CD14-positive monocyte (primary cell): ENCODE results near the gene TMEM214. TPM values are rescaled to one million over a fixed set of nuclear protein-coding genes. Genes with fewer than 3 reads are reported as not detected.
A peak's percentile ranks its signal among the peaks of the same experiment; 100 is the strongest.

Experiments used
- DNase-seq, 3 donors: peaks; one replicate each; pipeline ENCODE4 v3.0.0-alpha.2; 2011 to 2022
- H2AFZ ChIP-seq: 2 replicates; pipeline ENCODE4 v1.6.0; 2012; ENCODE audit warnings: mild to moderate bottlenecking, low read depth, low read length, inconsistent platforms; ENCODE audit not compliant: insufficient read depth, poor library complexity, severe bottlenecking
- H3K27ac ChIP-seq, 2 donors: 1 replicate in 1 of 2; 2 replicates in 1 of 2; pipeline ENCODE4 v1.5.1; 2012 to 2013; ENCODE audit warnings: low read length in 2 of 2, control low read depth in 1 of 2, inconsistent platforms in 1 of 2, low read depth in 1 of 2, mild to moderate bottlenecking in 1 of 2
- H3K27me3 ChIP-seq, 2 donors: one replicate each; pipeline versions ENCODE4 v1.6.0 to v1.6.1; 2011 to 2013; ENCODE audit warnings: low read length in 2 of 2; ENCODE audit not compliant: control insufficient read depth in 2 of 2, insufficient read depth in 2 of 2
- H3K36me3 ChIP-seq, 2 donors: replicated peaks in 1 of 2; 1 replicate in 1 of 2; 2 replicates in 1 of 2; pipeline versions ENCODE4 v1.5.1 to v1.6.1; 2012 to 2013; ENCODE audit warnings: low read length in 2 of 2, control low read depth in 1 of 2, inconsistent platforms in 1 of 2, mild to moderate bottlenecking in 1 of 2; ENCODE audit not compliant: insufficient read depth in 2 of 2, control insufficient read depth in 1 of 2
- H3K4me1 ChIP-seq, 2 donors: 1 replicate in 1 of 2; 2 replicates in 1 of 2; pipeline versions ENCODE4 v1.5.1 to v1.6.1; 2012 to 2013; ENCODE audit warnings: low read length in 2 of 2, control low read depth in 1 of 2, inconsistent platforms in 1 of 2, mild to moderate bottlenecking in 1 of 2, moderate library complexity in 1 of 2; ENCODE audit not compliant: insufficient read depth in 2 of 2, control insufficient read depth in 1 of 2
- H3K4me2 ChIP-seq: replicated peaks from 2 replicates; pipeline ENCODE3; 2012; ENCODE audit warnings: low read length, moderate library complexity, mild to moderate bottlenecking; ENCODE audit not compliant: poor library complexity, severe bottlenecking; ENCODE audit errors: extremely low read depth
- H3K4me3 ChIP-seq, 3 experiments: fragments of 200-600 bp in 1 of 3; sonication (generic) in 1 of 3; replicated peaks in 1 of 3; 1 replicate in 2 of 3; 2 replicates in 1 of 3; pipeline ENCODE4 v1.5.1; 2011 to 2013; ENCODE audit warnings: low read length in 3 of 3, mild to moderate bottlenecking in 3 of 3, control low read depth in 2 of 3, low read depth in 2 of 3, inconsistent platforms in 1 of 3, moderate library complexity in 1 of 3
- H3K79me2 ChIP-seq: 2 replicates; pipeline ENCODE4 v1.6.0; 2012; ENCODE audit warnings: mild to moderate bottlenecking, control low read depth, inconsistent platforms, low read length, moderate library complexity; ENCODE audit not compliant: insufficient read depth
- H3K9ac ChIP-seq: 2 replicates; pipeline ENCODE4 v1.6.0; 2017; ENCODE audit warnings: low read length, mild to moderate bottlenecking; ENCODE audit not compliant: insufficient read depth, poor library complexity, severe bottlenecking
- H3K9me3 ChIP-seq, 2 donors: replicated peaks in 1 of 2; 1 replicate in 1 of 2; 2 replicates in 1 of 2; pipeline versions ENCODE4 v1.5.1 to v1.6.1; 2012 to 2013; ENCODE audit warnings: low read length in 2 of 2, control low read depth in 1 of 2; ENCODE audit not compliant: control insufficient read depth in 1 of 2, insufficient read depth in 1 of 2
- H4K20me1 ChIP-seq: 2 replicates; pipeline ENCODE4 v1.6.0; 2012; ENCODE audit warnings: mild to moderate bottlenecking, low read length, control low read depth, moderate library complexity; ENCODE audit not compliant: insufficient read depth
- H3K27ac Mint-ChIP-seq, 7 donors: one replicate each; pipeline ENCODE4 v1.8.0; 2020; ENCODE audit warnings: mild to moderate bottlenecking in 7 of 7, mixed read lengths in 7 of 7, moderate library complexity in 6 of 7, inconsistent platforms in 2 of 7
- H3K27me3 Mint-ChIP-seq, 3 donors: one replicate each; pipeline ENCODE4 v1.8.0; 2021 to 2022; ENCODE audit warnings: low read depth in 3 of 3, mild to moderate bottlenecking in 3 of 3, mixed read lengths in 3 of 3, moderate library complexity in 3 of 3, inconsistent platforms in 1 of 3
- H3K36me3 Mint-ChIP-seq, 2 donors: one replicate each; pipeline ENCODE4 v1.8.0; 2020; ENCODE audit warnings: mixed read lengths in 2 of 2, inconsistent platforms in 1 of 2, mild to moderate bottlenecking in 1 of 2
- H3K4me1 Mint-ChIP-seq: one replicate; pipeline ENCODE4 v1.8.0; 2020; ENCODE audit warnings: mild to moderate bottlenecking, mixed read lengths
- H3K4me3 Mint-ChIP-seq, 2 donors: one replicate each; pipeline ENCODE4 v1.8.0; 2020; ENCODE audit warnings: mild to moderate bottlenecking in 2 of 2, mixed read lengths in 2 of 2, moderate library complexity in 1 of 2
- H3K9me3 Mint-ChIP-seq, 7 donors: one replicate each; pipeline ENCODE4 v1.8.0; 2020 to 2022; ENCODE audit warnings: mixed read lengths in 7 of 7, mild to moderate bottlenecking in 6 of 7, moderate library complexity in 6 of 7, inconsistent platforms in 2 of 7
- WGBS: methylation state at CpG from one replicate; pipeline ENCODE4 v1.1.5; 2013; ENCODE audit warnings: missing lambda C conversion rate; ENCODE audit not compliant: insufficient coverage; 5-methylcytosine and 5-hydroxymethylcytosine counted together
- intact Hi-C, 2 donors: fragments of 100-400 bp; cut with micrococcal nuclease; formaldehyde crosslinking; loops; one replicate each; pipeline versions ENCODE4 v1.15.0 to v1.15.1; 2023
- polyA plus RNA-seq, 3 donors: library from polyadenylated mRNA; depleted of rRNA in 1 of 3; unstranded in 2 of 3; stranded (reverse) in 1 of 3; fragments of 300-500 nt in 2 of 3; fragments of >200 nt in 1 of 3; fragmentation: Illumina TruSeq in 2 of 3; gene quantifications; 1 replicate in 2 of 3; 2 replicates in 1 of 3; pipeline ENCODE4 v1.2.3, GENCODE V29; 2012 to 2021
- TF ChIP-seq, protein P1 (sequence below): fragments of 200-600 bp; IDR thresholded peaks from one replicate; pipeline ENCODE4 v1.8.0; 2022; ENCODE audit warnings: antibody characterized with exemption, mild to moderate bottlenecking

TMEM214 gene
- polyA plus RNA-seq, 3 donors: 18.3 to 61.7 (median 26.9) TPM

- DNase-seq: no peak
- Histone ChIP-seq H3K27ac (no peak overlapping the region), H3K36me3 (no peaks in the 10 kb centered on the region), H3K4me2 (no peak overlapping the region), H3K27me3 (no peaks in the 10 kb centered on the region), H4K20me1 (no peaks in the 10 kb centered on the region), H2AFZ (no peak overlapping the region), H3K9me3 (no peaks in the 10 kb centered on the region), H3K4me1 (peaks cover 49 to 55% of the 10 kb centered on the region in 2 donors), H3K9ac (no peak overlapping the region), H3K4me3 (no peak overlapping the region), H3K79me2 (peaks cover 5% of the 10 kb centered on the region)
- no peaks in the 10 kb centered on the region for H3K36me3 Mint-ChIP-seq
- H3K27me3 Mint-ChIP-seq: peaks cover 0 to 7% (median 2%) of the 10 kb centered on the region in 3 donors
- peaks cover 57% of the 10 kb centered on the region for H3K4me1 Mint-ChIP-seq
- peak overlapping the region in 2 of 7 donors; percentile 70 to 83 for H3K27ac Mint-ChIP-seq
- intact Hi-C loops: loop anchor here in 1 of 2 donors (2.0 kb wide), 1 partner anchor 47 kb away; the partner anchor contains the start of gene TMEM214
- H3K9me3 Mint-ChIP-seq: peaks cover 0 to 1% (median 0%) of the 10 kb centered on the region in 7 donors
- H3K4me3 Mint-ChIP-seq: no peak overlapping the region
- 86% methylated on average over 7 of the region's 7 CpGs for WGBS
- TF ChIP-seq, protein P1, sequence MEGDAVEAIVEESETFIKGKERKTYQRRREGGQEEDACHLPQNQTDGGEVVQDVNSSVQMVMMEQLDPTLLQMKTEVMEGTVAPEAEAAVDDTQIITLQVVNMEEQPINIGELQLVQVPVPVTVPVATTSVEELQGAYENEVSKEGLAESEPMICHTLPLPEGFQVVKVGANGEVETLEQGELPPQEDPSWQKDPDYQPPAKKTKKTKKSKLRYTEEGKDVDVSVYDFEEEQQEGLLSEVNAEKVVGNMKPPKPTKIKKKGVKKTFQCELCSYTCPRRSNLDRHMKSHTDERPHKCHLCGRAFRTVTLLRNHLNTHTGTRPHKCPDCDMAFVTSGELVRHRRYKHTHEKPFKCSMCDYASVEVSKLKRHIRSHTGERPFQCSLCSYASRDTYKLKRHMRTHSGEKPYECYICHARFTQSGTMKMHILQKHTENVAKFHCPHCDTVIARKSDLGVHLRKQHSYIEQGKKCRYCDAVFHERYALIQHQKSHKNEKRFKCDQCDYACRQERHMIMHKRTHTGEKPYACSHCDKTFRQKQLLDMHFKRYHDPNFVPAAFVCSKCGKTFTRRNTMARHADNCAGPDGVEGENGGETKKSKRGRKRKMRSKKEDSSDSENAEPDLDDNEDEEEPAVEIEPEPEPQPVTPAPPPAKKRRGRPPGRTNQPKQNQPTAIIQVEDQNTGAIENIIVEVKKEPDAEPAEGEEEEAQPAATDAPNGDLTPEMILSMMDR: no peak
Measured at GRCh38 chr2:27080140-27080469, 47.3 kb downstream of the TMEM214 start.

- no peaks in the 10 kb centered on the region for H3K36me3 Mint-ChIP-seq
- peaks cover 57% of the 10 kb centered on the region for H3K4me1 Mint-ChIP-seq
- Histone ChIP-seq H3K9me3 (no peaks in the 10 kb centered on the region), H3K36me3 (no peaks in the 10 kb centered on the region), H3K4me3 (peak overlapping the region in 1 of 3 experiments; percentile 59), H4K20me1 (no peaks in the 10 kb centered on the region), H2AFZ (peak overlapping the region; percentile 37), H3K4me2 (peak overlapping the region; percentile 70), H3K27me3 (no peaks in the 10 kb centered on the region), H3K4me1 (peaks cover 49 to 55% of the 10 kb centered on the region in 2 donors), H3K9ac (no peak overlapping the region), H3K27ac (peak overlapping the region in 1 of 2 donors; percentile 11), H3K79me2 (peaks cover 5% of the 10 kb centered on the region)
- intact Hi-C loops: loop anchor here in 1 of 2 donors (2.0 kb wide), 1 partner anchor 48 kb away; the partner anchor contains the start of gene TMEM214
- H3K9me3 Mint-ChIP-seq: no peaks in the 10 kb centered on the region
- TF ChIP-seq, protein P1: peak; percentile 9
- no peak for DNase-seq
- no peak overlapping the region for H3K4me3 Mint-ChIP-seq
- H3K27me3 Mint-ChIP-seq: peaks cover 0 to 7% (median 2%) of the 10 kb centered on the region in 3 donors
- 100% methylated on average over 2 of the region's 14 CpGs for WGBS
- H3K27ac Mint-ChIP-seq: peak overlapping the region in 5 of 7 donors; percentile 86 to 95 (median 94)
Measured at GRCh38 chr2:27080603-27080936, 47.8 kb downstream of the TMEM214 start.
